ENCODE results near the gene ZNF492. TPM values are rescaled to one million over a fixed set of nuclear protein-coding genes. Genes with fewer than 3 reads are reported as not detected.

The ZNF492 gene
- total and polyA plus RNA-seq, 10 of the 15 experiments (the other 5 are each of a cell fraction or from before 2014, with no cell fraction given): not detected

- TF ChIP-seq CEBPZ (IDR thresholded peaks at IDR 0.05; ENCODE audit: low read depth, low read length): no peak
- no peak for TF ChIP-seq BCLAF1 (IDR thresholded peaks at IDR 0.05)
- TF ChIP-seq ZBTB33 (IDR thresholded peaks at IDR 0.05): no peak
- no peak for TF ChIP-seq FOXM1 (IDR thresholded peaks at IDR 0.05; ENCODE audit: low read depth, low read length)
- TF ChIP-seq ZBTB40 (IDR thresholded peaks at IDR 0.05; ENCODE audit: borderline replicate concordance): no peak
- TF ChIP-seq GATAD2B (conservative IDR thresholded peaks at IDR 0.05; ENCODE audit: low read depth): no peak
- no peak for TF ChIP-seq STAT3 (IDR thresholded peaks at IDR 0.05; ENCODE audit: low read depth, low read length)
- TF ChIP-seq CEBPB (IDR thresholded peaks at IDR 0.05; ENCODE audit: borderline replicate concordance in 1 of 2, low read depth in 2 of 2, low read length in 2 of 2): no peak
- TF ChIP-seq RELA (IDR thresholded peaks at IDR 0.05; ENCODE audit: borderline replicate concordance, partially characterized antibody): no peak
Observed at GRCh38 chr19:22607653-22608430, 26.3 kb upstream of the ZNF492 start (continued).
